ENCODE results near the gene PCNX2.

Gene PCNX2

GRCh38 chr1:233256789-233257188 is 38.7 kb downstream of the PCNX2 start:
- DNase-seq = no peak

GRCh38 chr1:233256191-233256590 is 39.3 kb downstream of the PCNX2 start:
- no peak for DNase-seq

GRCh38 chr1:233255145-233255544 is 40.4 kb downstream of the PCNX2 start:
- DNase-seq = no peak

- no peak for DNase-seq
These were observed 41.6 kb downstream of the PCNX2 start for GRCh38 chr1:233253832-233254331.

- no peak for DNase-seq
These were observed 42.2 kb downstream of the PCNX2 start for GRCh38 chr1:233253231-233253831.

- DNase-seq = no peak
These were observed 43.1 kb downstream of the PCNX2 start for GRCh38 chr1:233252441-233252840.

- no peak for DNase-seq
These were observed 44.3 kb downstream of the PCNX2 start for GRCh38 chr1:233251201-233251720.

- DNase-seq = no peak
These were observed 47.5 kb downstream of the PCNX2 start for GRCh38 chr1:233248014-233248413.

- no peak for DNase-seq
These were observed 48.6 kb downstream of the PCNX2 start for GRCh38 chr1:233246965-233247364.

- no peak for DNase-seq
These were observed 50.2 kb downstream of the PCNX2 start for GRCh38 chr1:233245191-233245765.

GRCh38 chr1:233244183-233244582 is 51.3 kb downstream of the PCNX2 start:
- DNase-seq = no peak

- DNase-seq = no peak
These were observed 52.6 kb downstream of the PCNX2 start for GRCh38 chr1:233242827-233243483.

GRCh38 chr1:233241759-233242158 is 53.8 kb downstream of the PCNX2 start:
- no peak for DNase-seq

GRCh38 chr1:233240829-233241682 is 54.5 kb downstream of the PCNX2 start:
- DNase-seq = no peak

GRCh38 chr1:233240371-233240770 is 55.2 kb downstream of the PCNX2 start:
- no peak for DNase-seq

- DNase-seq = no peak
These were observed 56.6 kb downstream of the PCNX2 start for GRCh38 chr1:233238884-233239431.

- no peak for DNase-seq
These were observed 57.9 kb downstream of the PCNX2 start for GRCh38 chr1:233237647-233238046.

- DNase-seq = no peak
These were observed 62.0 kb downstream of the PCNX2 start for GRCh38 chr1:233233508-233234040.

- no peak for DNase-seq
These were observed 65.5 kb downstream of the PCNX2 start for GRCh38 chr1:233230011-233230410.

- DNase-seq = no peak
These were observed 66.2 kb downstream of the PCNX2 start for GRCh38 chr1:233229288-233229687.

GRCh38 chr1:233227930-233228465 is 67.5 kb downstream of the PCNX2 start:
- no peak for DNase-seq

GRCh38 chr1:233224311-233224710 is 71.2 kb downstream of the PCNX2 start:
- DNase-seq = no peak
